Measurements from ENCODE around the gene CEBPA.

CEBPA gene

DNA sequence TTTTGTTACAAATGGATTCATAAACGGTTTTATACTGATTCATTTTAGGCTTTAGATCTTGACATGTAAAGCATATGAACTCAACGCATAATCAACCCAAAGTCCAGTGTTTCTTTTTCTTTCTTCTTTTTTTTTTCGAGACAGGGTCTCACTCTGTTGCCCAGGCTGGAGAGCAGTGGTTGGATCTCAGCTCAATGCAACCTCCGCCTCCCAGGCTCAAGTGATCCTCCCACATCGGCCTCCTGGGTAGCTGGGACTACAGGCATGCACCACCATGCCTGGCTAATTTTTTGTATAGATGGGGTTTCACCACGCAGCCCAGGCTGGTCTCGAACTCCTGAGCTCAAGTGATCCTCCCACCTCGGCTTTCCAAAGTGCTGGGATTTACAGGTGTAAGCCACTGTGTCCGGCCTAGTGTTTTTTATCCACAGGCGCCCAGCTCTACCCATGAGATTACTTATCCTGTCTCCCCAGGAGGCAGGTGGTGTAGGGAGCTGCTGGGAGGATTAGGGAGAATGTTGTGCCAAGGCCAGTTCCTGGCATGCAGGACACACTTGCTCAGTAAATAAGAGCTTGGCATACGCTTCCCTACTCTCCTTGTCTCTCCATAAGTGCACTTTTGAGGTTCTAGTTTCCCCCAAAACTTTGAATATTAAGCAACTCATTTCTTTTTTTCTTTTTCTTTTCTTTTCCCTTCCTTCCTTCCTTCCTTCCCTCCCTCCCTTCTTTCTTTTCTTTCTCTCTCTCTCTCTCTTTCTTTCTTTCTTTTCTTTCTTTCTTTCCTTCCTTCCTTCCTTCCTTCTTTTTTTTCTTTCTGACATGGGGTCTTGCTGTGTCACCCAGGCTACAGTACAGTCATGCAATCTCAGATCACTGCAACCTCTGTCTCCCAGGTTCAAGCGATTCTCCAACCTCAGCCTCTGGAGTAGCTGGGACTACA, 4.8 kb upstream of the CEBPA start:
- TF ChIP-seq LEF1 (IDR thresholded peaks at IDR 0.05; ENCODE audit: borderline replicate concordance) (no peak), NFRKB (IDR thresholded peaks at IDR 0.05) (no peak), SUZ12 (IDR thresholded peaks at IDR 0.05) (no peak), ZNF384 (IDR thresholded peaks at IDR 0.05) (no peak), FOXM1 (IDR thresholded peaks at IDR 0.05; ENCODE audit: borderline replicate concordance) (no peak), FOXA1 (IDR thresholded peaks at IDR 0.05) (no peak), CTBP1 (IDR thresholded peaks at IDR 0.05; ENCODE audit: borderline replicate concordance) (no peak), TARDBP (IDR thresholded peaks at IDR 0.05) (no peak), FOXK2 (IDR thresholded peaks at IDR 0.05) (no peak), ELF4 (IDR thresholded peaks at IDR 0.05) (no peak), PKNOX1 (IDR thresholded peaks at IDR 0.05) (no peak), L3MBTL2 (conservative IDR thresholded peaks at IDR 0.05) (no peak), BHLHE40 (IDR thresholded peaks at IDR 0.05; ENCODE audit: borderline replicate concordance) (no peak), ARNT (IDR thresholded peaks at IDR 0.05) (no peak), SP1 (IDR thresholded peaks at IDR 0.05) (no peak), HDGF (IDR thresholded peaks at IDR 0.05; ENCODE audit: borderline replicate concordance) (no peak)
- CTCF ChIA-PET: no interaction called here
- DNase-seq (ENCODE audit: extremely low spot score): peak; percentile 2
- POLR2A ChIA-PET: interaction anchor here (1.4 kb wide), 1 partner anchor 67 kb away, joined by 8 read pairs; the partner anchor contains the start of gene CEBPG

DNA sequence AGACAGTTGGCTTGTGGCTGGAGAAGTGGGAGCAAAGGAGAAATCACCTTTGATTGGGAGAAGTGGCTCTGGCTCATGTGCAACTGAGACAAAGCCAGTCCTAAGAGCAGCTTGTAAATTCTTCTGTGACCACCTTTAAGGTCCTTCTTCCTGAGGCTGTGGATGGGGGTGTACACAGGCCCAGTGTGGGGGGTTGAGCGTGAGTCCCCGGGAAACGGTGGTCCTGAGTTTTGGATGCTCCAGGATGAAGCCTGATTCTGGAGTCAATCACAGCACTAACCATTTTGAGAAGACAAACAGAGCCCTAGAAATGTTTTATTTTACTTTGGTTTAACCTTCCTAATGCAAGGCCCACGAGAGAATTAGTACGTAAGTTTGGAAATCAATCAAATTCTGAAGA, 3.9 kb upstream of the CEBPA start:
- TF ChIP-seq SP1 (IDR thresholded peaks at IDR 0.05) (no peak), CTBP1 (IDR thresholded peaks at IDR 0.05; ENCODE audit: borderline replicate concordance) (no peak), LEF1 (IDR thresholded peaks at IDR 0.05; ENCODE audit: borderline replicate concordance) (no peak), FOXA1 (IDR thresholded peaks at IDR 0.05) (no peak), FOXM1 (IDR thresholded peaks at IDR 0.05; ENCODE audit: borderline replicate concordance) (no peak), SUZ12 (IDR thresholded peaks at IDR 0.05) (no peak)
- POLR2A ChIA-PET: interaction anchor here (1.4 kb wide), 1 partner anchor 68 kb away, joined by 8 read pairs; the partner anchor contains the start of gene CEBPG
- DNase-seq (ENCODE audit: extremely low spot score): no peak
- CTCF ChIA-PET: no interaction called here

GRCh38 chr19:33304760-33305647, 2.7 kb upstream of the CEBPA start:
- no peak for TF ChIP-seq NFRKB (IDR thresholded peaks at IDR 0.05)
- no peak for TF ChIP-seq HDGF (IDR thresholded peaks at IDR 0.05; ENCODE audit: borderline replicate concordance)
- no peak for TF ChIP-seq PKNOX1 (IDR thresholded peaks at IDR 0.05)
- no peak for TF ChIP-seq FOXA1 (IDR thresholded peaks at IDR 0.05)
- TF ChIP-seq ZNF384 (IDR thresholded peaks at IDR 0.05): no peak
- TF ChIP-seq ARNT (IDR thresholded peaks at IDR 0.05): no peak
- TF ChIP-seq L3MBTL2 (conservative IDR thresholded peaks at IDR 0.05): no peak
- no peak for TF ChIP-seq SP1 (IDR thresholded peaks at IDR 0.05)
- TF ChIP-seq LEF1 (IDR thresholded peaks at IDR 0.05; ENCODE audit: borderline replicate concordance): no peak
- TF ChIP-seq FOXK2 (IDR thresholded peaks at IDR 0.05): no peak
- TF ChIP-seq BHLHE40 (IDR thresholded peaks at IDR 0.05; ENCODE audit: borderline replicate concordance): no peak
- DNase-seq (ENCODE audit: extremely low spot score): peak; percentile 20
- POLR2A ChIA-PET: interaction anchor here (1.1 to 2.9 kb wide), 2 partner anchors 26 to 69 kb away, joined by 3 to 37 read pairs; partner anchors contain the start of gene CEBPG
- CTCF ChIA-PET: no interaction called here

DNA sequence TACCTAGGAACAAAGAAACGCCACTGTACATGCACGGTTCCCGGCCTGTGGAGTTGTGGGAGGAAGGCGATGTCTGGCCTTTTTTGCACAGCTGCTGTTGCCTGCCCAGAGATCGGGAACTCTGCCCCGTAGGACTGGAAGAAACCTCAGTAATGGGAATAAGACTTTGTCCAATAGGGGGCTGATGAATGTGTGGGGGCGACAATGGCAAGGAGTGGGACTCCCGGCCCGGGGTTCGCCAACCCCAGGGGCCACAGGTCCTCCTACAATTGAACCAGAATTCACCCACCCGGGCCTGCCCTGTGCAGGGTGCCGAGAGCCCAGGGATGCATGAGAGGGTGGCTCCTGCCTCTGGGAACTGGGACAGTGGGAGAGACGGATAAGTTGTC, 2.0 kb upstream of the CEBPA start:
- POLR2A ChIA-PET: interaction anchor here (1.1 to 2.9 kb wide), 2 partner anchors 25 to 70 kb away, joined by 3 to 37 read pairs; partner anchors contain the start of gene CEBPG
- CTCF ChIA-PET: interaction anchor here (0.8 kb wide), 1 partner anchor 30 kb away, joined by 3 read pairs; no protein-coding TSS in a partner anchor
- no peak for TF ChIP-seq ARNT (IDR thresholded peaks at IDR 0.05)
- TF ChIP-seq ZNF384 (IDR thresholded peaks at IDR 0.05): no peak
- TF ChIP-seq L3MBTL2 (conservative IDR thresholded peaks at IDR 0.05): no peak
- TF ChIP-seq CTBP1 (IDR thresholded peaks at IDR 0.05; ENCODE audit: borderline replicate concordance): no peak
- TF ChIP-seq TARDBP (IDR thresholded peaks at IDR 0.05): no peak
- no peak for TF ChIP-seq NFRKB (IDR thresholded peaks at IDR 0.05)
- TF ChIP-seq FOXA1 (IDR thresholded peaks at IDR 0.05): no peak
- no peak for TF ChIP-seq SUZ12 (IDR thresholded peaks at IDR 0.05)
- TF ChIP-seq SP1 (IDR thresholded peaks at IDR 0.05): no peak
- no peak for TF ChIP-seq ELF4 (IDR thresholded peaks at IDR 0.05)
- TF ChIP-seq LEF1 (IDR thresholded peaks at IDR 0.05; ENCODE audit: borderline replicate concordance): no peak
- TF ChIP-seq HDGF (IDR thresholded peaks at IDR 0.05; ENCODE audit: borderline replicate concordance): no peak
- TF ChIP-seq FOXK2 (IDR thresholded peaks at IDR 0.05): no peak
- no peak for DNase-seq (ENCODE audit: extremely low spot score)

DNA sequence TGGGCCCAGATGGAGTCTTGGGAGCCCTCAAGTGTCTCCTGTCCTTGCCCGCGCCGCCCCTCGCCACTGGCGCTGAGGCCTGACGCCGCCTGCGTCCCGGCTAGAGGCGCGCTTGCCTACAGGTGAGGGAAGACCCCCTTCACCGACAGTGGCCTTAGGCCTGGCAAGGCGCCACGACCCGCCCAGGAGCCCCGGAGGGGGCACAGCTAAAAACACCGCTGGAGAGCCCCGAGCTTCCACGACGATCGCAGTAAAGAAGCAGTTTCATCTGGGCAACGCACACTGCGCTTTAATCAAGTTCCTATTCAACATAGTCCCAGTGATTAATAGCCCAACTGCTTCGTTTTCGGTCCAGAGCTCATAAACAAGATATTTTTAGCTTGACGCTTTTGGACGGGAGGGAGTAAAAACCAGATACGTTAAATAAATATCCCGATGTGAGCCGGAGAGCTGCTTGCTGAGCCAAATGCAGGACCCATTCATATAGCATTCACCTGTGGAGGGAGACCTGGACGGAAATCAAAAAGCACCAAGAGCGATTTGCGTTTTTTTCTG, 1.5 kb upstream of the CEBPA start:
- CTCF ChIA-PET: interaction anchor here (0.8 kb wide), 1 partner anchor 30 kb away, joined by 3 read pairs; no protein-coding TSS in a partner anchor
- TF ChIP-seq L3MBTL2 (conservative IDR thresholded peaks at IDR 0.05) (no peak; the same call in 1 of the 2 replicates), HDGF (IDR thresholded peaks at IDR 0.05; ENCODE audit: borderline replicate concordance) (no peak), SUZ12 (IDR thresholded peaks at IDR 0.05) (no peak), ZNF384 (IDR thresholded peaks at IDR 0.05) (no peak), BHLHE40 (IDR thresholded peaks at IDR 0.05; ENCODE audit: borderline replicate concordance) (no peak), SP1 (IDR thresholded peaks at IDR 0.05) (no peak), PKNOX1 (IDR thresholded peaks at IDR 0.05) (no peak), ARNT (IDR thresholded peaks at IDR 0.05) (no peak), NFRKB (IDR thresholded peaks at IDR 0.05) (no peak), FOXM1 (IDR thresholded peaks at IDR 0.05; ENCODE audit: borderline replicate concordance) (no peak), CTBP1 (IDR thresholded peaks at IDR 0.05; ENCODE audit: borderline replicate concordance) (no peak), LEF1 (IDR thresholded peaks at IDR 0.05; ENCODE audit: borderline replicate concordance) (no peak), FOXK2 (IDR thresholded peaks at IDR 0.05) (no peak), ELF4 (IDR thresholded peaks at IDR 0.05) (no peak), TARDBP (IDR thresholded peaks at IDR 0.05) (no peak), FOXA1 (IDR thresholded peaks at IDR 0.05) (no peak)

More for the DNA sequence above, 1.5 kb upstream of the CEBPA start:
- DNase-seq (ENCODE audit: extremely low spot score): peak; percentile 8
- POLR2A ChIA-PET: interaction anchor here (1.5 to 2.9 kb wide), 3 partner anchors 29 to 74 kb away, joined by 3 to 37 read pairs (median 8); partner anchors contain the start of gene CEBPG
